Epithelial cell of esophagus (primary cell): ENCODE data around the gene GCK.
"Not testable (repeated sequence)": the region's sequence is repeated elsewhere in the genome, so short reads cannot be mapped to it uniquely, and the experiment has no call there.

Source experiments
- DNase-seq: peaks from one replicate; pipeline ENCODE4 v3.0.0; 2010; ENCODE audit warnings: low read depth
- H3K4me3 ChIP-seq: 2 replicates; pipeline ENCODE4 v1.5.1; 2011; ENCODE audit warnings: mild to moderate bottlenecking, low read length, control low read depth
- CTCF ChIP-seq: IDR thresholded peaks from 2 replicates; pipeline ENCODE4 v1.5.1; 2011; ENCODE audit warnings: low read depth, mild to moderate bottlenecking, low read length, control low read depth, inconsistent platforms; ENCODE audit not compliant: insufficient read depth; ENCODE audit errors: missing control alignments

The GCK gene

GRCh38 chr7:44133295-44133694, 55.9 kb downstream of the GCK start:
- DNase-seq = no peak
- no peak overlapping the region for H3K4me3 ChIP-seq
- no peak for TF ChIP-seq CTCF

- TF ChIP-seq CTCF = no peak
- DNase-seq = no peak
- H3K4me3 ChIP-seq = no peak overlapping the region
Measured at GRCh38 chr7:44132039-44132438, 57.2 kb downstream of the GCK start.

GRCh38 chr7:44131173-44132029, 57.8 kb downstream of the GCK start:
- TF ChIP-seq CTCF = peak; percentile 43
- peak; percentile 40 for DNase-seq
- H3K4me3 ChIP-seq = no peak overlapping the region

- TF ChIP-seq CTCF = no peak
- no peak overlapping the region for H3K4me3 ChIP-seq
- DNase-seq = no peak
Measured at GRCh38 chr7:44128721-44129582, 60.3 kb downstream of the GCK start.

GRCh38 chr7:44127161-44127560, 62.1 kb downstream of the GCK start:
- TF ChIP-seq CTCF = no peak
- no peak for DNase-seq
- no peak overlapping the region for H3K4me3 ChIP-seq

GRCh38 chr7:44126574-44126973, 62.7 kb downstream of the GCK start:
- H3K4me3 ChIP-seq, DNase-seq: not testable (repeated sequence)

GRCh38 chr7:44124822-44125202, 64.4 kb downstream of the GCK start:
- no peak for TF ChIP-seq CTCF
- DNase-seq = no peak
- no peak overlapping the region for H3K4me3 ChIP-seq
